Measurements from ENCODE around the gene DIAPH3. TPM values are rescaled to one million over a fixed set of nuclear protein-coding genes. Genes with fewer than 3 reads are reported as not detected.

The DIAPH3 gene
- polyA plus RNA-seq, 1 of the 3 experiments (the other 2 are of a cell fraction): 5.4 TPM

- POLR2A ChIA-PET: no interaction called here
- peaks cover 0 to 8% of the 10 kb centered on the region in 2 experiments; a peak in 2 of 4 replicates for H3K4me1 ChIP-seq (ENCODE audit: control insufficient read depth in 1 of 2, insufficient read depth in 2 of 2, low read depth in 1 of 2, low read length in 1 of 2)
Measured at GRCh38 chr13:60044321-60044720, 119.4 kb downstream of the DIAPH3 start.

More at GRCh38 chr13:60044321-60044720, 119.4 kb downstream of the DIAPH3 start:
- Histone ChIP-seq H3K9me2 (no peaks in the 10 kb centered on the region), H3F3A (replicated peaks; ENCODE audit: insufficient read depth) (no peaks in the 10 kb centered on the region), H3K36me3 (replicated peaks in 1 of 2; ENCODE audit: control insufficient read depth in 1 of 2, insufficient read depth in 2 of 2, low read length in 1 of 2) (peaks cover 0 to 5% of the 10 kb centered on the region in 2 experiments), H3K4me2 (no peak overlapping the region), H3K27ac (ENCODE audit: low read depth in 2 of 2, low read length in 1 of 2) (no peak overlapping the region), H3K27me3 (ENCODE audit: insufficient read depth) (no peaks in the 10 kb centered on the region), H3K9me3 (no peaks in the 10 kb centered on the region), H4K20me1 (ENCODE audit: insufficient read depth) (no peaks in the 10 kb centered on the region), H3K9ac (no peak overlapping the region), H2AFZ (ENCODE audit: low read depth) (no peak overlapping the region; the same call in 1 of the 2 replicates), H3K4me3 (ENCODE audit: low read depth in 2 of 2, low read length in 1 of 2) (no peak overlapping the region), H3K79me2 (ENCODE audit: insufficient read depth) (peaks cover 42% of the 10 kb centered on the region; the same call in 1 of the 2 replicates)
- WGBS (ENCODE audit: low lambda C conversion rate): 96% methylated on average over 4 of the region's 4 CpGs
- TF ChIP-seq RFX5 (IDR thresholded peaks at IDR 0.05; ENCODE audit: low read length) (no peak), IRF3 (IDR thresholded peaks at IDR 0.05; ENCODE audit: low read depth, low read length) (no peak), REST (IDR thresholded peaks at IDR 0.05; ENCODE audit: low read depth, low read length) (no peak), CHD2 (IDR thresholded peaks at IDR 0.05; ENCODE audit: low read length, partially characterized antibody) (no peak), EZH2phosphoT487 (IDR thresholded peaks at IDR 0.05; ENCODE audit: borderline replicate concordance, low read depth) (no peak), JUND (IDR thresholded peaks at IDR 0.05) (no peak), FOXJ3 (CRISPR knock-in tag; IDR thresholded peaks at IDR 0.05) (no peak), MEF2A (IDR thresholded peaks at IDR 0.05; ENCODE audit: borderline replicate concordance, low read depth) (no peak), SIN3A (IDR thresholded peaks at IDR 0.05; ENCODE audit: borderline replicate concordance, low read depth, low read length) (no peak), TCF12 (IDR thresholded peaks at IDR 0.05) (no peak), RCOR1 (IDR thresholded peaks at IDR 0.05; ENCODE audit: low read length) (no peak), YY1 (IDR thresholded peaks at IDR 0.05; ENCODE audit: low read depth) (no peak), GATA2 (CRISPR knock-in tag; IDR thresholded peaks at IDR 0.05) (no peak), GABPA (IDR thresholded peaks at IDR 0.05; ENCODE audit: low read depth) (no peak), RXRA (IDR thresholded peaks at IDR 0.05; ENCODE audit: borderline replicate concordance, low read depth) (no peak)
- DNase-seq: no peak
- CTCF ChIA-PET: no interaction called here

Data from SK-N-SH (cell line).